Activated CD8-positive, alpha-beta memory T cell treated with anti-CD3 and anti-CD28 coated beads, Interleukin-2, amount 50 U/mL, for 1 hour (primary cell): ENCODE measurements around the gene SUN1.

Experiments
- DNase-seq: peaks from one replicate; pipeline ENCODE4 v3.0.0-alpha.2; 2020; ENCODE audit errors: extremely low read depth

SUN1 gene

GRCh38 chr7:805261-805660 is 27.0 kb upstream of the SUN1 start:
- no peak for DNase-seq

DNA sequence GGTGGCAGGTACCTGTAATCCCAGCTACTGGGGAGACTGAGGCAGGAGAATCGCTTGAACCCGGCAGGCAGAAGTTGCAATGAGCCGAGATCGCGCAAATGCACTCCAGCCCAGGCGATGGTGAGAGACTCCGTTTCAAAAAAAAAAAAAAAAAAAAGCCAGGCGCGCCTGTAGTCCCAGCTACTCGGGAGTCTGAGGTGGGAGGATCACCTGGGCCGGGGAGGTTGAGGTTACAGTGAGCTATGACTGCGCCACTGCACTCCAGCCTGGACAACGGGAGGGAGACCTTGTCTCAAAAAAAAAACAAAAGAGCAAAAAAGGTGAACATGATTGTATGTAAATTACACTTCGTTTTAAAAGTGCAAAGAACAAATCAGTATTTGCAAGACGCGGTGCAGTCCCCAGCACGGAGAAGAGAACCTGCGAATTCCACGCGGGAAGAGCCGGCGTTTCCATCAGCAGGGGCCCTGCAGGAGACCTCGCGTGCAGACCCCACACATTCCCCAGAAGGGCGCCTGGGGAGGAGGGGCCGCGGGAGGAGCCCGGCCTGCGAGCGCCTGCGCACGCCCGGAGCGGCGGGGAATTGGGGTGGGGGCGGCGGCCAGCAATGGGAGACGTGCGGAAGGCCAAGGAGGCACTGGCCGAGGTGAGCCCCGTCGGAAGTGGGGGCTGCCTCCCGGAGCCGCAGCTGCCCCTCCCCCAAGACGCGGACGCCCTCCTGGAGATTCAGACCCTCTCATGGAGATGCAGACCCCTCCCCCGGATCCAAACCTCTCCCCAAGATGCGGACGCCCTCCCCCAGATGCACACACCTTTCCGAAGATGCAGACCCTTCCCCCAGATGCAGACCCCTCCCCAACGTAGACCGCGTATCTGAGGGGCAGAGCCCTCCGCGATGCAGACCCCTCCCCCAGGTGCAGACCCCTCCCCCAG is 16.7 kb upstream of the SUN1 start:
- DNase-seq = no peak

- peak; percentile 85 for DNase-seq
Measured at GRCh38 chr7:816300-816750, 16.0 kb upstream of the SUN1 start.

- no peak for DNase-seq
Measured at GRCh38 chr7:816751-817671, 15.3 kb upstream of the SUN1 start.

DNA sequence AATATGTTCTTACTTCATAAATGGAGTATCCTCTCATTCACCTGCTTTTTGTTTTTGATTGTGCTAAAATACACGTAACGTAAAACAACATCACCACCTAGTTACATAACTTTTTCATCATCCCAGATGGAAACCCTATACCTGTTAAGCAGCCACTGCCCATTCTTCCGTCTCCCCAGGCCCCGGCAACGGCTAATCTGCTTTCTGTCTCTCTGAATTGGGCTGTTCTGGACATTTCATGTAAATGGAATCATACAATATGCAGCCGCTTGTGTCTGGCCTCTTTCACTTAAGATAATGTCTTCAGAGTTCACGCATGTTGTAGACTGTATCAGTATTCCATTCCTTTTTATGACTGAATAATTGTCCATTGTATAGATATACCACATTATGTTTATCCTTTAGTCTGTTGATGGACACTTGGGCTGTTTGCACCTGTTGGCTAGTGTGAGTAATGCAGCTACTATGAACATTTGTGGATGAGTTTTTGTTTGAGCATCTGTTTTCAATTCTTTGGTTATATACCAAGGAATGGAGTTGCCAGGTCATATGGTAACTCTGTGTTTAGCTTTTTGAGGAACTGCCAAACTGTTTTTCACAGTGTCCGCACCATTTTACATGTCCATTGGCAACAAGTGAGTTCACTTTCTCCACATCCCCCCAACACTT is 14.1 kb upstream of the SUN1 start:
- no peak for DNase-seq

DNA sequence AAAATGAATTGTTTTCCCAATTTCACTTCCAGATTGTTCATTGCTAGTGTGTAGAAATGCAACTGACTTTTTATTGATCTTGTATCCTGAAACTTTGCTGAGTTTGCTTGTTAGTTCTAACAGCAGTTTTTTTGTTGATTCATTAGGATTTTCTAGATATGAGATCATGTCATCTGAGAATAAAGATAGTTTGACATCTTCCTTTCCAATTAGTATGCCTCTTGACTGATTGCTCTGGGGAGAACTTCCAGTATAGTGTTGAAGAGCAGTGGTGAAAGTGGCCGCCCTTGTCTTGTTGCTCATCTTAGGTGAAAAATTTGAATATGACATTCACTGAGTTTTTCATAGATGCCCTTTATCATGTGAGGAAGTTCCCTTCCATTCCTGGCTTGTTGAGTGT is 11.9 kb upstream of the SUN1 start:
- DNase-seq = no peak

GRCh38 chr7:821688-822087 is 10.6 kb upstream of the SUN1 start:
- no peak for DNase-seq

DNA sequence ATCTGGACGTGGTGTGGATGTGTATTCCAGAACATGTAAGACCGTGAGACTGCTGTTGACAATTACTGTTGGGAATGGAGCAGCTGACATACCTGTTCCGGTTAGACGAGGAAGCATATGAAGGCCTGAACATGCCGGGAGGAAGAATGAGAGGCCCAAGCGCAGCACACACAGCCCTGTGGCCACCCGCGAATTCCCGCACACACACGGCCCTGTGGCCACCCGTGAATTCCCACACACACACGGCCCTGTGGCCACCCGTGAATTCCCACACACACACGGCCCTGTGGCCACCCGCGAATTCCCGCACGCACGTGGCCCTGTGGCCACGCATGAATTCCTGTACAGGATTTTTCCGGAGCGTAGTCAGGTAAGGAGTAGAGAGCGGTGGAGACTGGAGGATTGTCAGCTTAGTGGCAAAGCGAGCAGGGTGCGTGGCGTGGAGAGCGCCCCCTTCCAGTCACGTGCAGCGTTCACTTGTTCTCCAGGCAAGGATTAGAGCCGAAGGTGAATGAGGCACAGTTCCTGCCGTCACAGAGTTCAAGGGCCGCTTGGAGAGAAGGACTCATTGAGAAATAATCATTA is 9.5 kb upstream of the SUN1 start:
- no peak for DNase-seq

DNA sequence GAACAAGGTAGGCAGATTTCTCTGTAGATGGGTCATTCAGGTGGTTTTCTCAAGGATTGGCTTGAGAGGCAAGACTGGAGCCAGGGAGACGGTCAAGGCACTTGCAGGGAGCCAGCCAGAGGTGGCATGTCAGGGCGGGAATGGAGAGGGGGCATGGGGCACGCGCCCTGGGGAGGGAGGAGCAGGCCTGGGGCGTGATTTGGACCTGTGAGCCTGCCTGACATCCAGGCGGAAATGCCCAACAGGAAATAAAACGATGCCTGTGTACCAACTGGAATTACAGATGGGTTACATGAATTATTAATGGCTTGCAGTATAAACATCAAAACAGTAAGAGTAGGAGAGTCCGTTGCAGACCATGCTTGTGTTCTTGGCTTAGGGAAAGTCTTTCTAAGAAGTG is 8.6 kb upstream of the SUN1 start:
- DNase-seq = no peak

DNA sequence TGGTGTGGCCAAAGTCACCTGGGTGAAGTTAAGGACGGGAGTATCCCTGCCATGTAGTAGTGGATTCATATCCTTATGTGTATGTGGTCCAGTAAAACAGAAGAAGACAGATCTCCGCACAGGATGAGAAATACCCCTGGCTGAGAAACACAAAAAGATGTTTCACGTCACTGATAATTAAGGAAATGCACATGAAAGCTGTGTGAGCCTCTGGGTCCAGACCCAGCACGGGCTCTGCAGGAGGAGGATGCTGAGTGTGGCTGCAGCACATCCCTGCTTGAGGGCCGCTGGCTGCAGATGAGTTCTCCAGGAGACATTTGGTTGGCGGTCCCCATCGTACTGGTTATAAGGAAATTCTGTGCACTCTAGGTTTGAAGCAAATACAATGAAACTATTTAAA is 8.2 kb upstream of the SUN1 start:
- DNase-seq = no peak

DNA sequence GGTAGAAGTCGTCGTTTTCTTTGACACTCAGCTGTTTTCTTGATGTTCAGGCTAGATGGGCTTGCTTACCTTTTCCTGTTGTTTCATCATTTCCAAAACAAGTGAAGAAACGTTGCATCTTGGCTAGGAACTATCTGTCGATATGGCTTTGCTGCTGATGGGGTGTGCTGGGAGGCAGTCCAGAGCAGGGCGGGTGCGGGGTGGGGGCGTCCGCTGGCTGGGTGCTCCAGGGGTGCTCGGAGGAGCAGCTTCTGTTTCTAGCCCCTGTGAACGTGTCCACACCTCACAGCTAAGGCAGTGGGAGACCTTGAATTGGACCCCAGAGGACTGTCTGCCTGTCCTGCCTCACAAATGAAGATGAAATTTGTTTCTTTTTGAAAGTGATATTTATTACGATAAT is 7.6 kb upstream of the SUN1 start:
- DNase-seq = no peak

GRCh38 chr7:825386-825785 is 6.9 kb upstream of the SUN1 start:
- no peak for DNase-seq

- DNase-seq = no peak
Measured at GRCh38 chr7:826230-826917, 5.9 kb upstream of the SUN1 start.

DNA sequence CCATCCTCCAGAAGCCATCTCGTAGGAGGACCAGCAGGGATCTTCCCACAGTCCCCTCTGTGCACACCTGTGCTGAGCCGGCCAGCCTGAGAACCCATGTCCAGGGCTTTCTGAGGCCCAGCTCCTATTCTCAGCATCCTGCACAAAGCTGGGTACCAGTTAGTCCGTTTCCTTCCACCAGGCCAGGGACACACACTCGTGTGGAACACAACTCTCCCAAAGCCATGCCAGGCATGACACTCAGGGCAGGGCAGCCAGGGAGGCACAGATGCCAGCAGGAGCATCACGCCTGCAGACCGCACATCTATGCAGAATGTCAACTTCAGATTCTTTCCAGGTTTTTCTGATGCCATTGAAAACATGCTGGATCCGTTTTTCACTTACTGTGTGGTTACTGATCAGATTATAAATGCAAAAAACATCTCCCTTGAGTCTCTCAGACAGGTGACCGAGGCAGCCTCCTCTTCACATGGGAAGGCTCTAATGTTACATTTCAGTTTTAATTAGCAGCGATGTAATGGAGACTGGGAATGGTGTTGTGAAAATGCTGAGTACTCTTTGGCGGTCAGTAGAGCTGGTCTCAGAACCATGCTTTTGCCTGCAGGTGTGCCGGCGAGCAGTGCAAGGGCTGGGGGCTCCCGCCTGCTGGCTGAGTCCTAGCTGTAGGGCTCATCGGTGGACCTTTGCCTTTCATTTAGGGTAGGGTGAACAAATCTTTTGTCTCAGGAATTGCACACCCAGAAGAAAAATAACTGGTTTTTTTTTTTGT is 3.3 kb upstream of the SUN1 start:
- DNase-seq = no peak

GRCh38 chr7:830069-830468 is 2.2 kb upstream of the SUN1 start:
- no peak for DNase-seq

DNA sequence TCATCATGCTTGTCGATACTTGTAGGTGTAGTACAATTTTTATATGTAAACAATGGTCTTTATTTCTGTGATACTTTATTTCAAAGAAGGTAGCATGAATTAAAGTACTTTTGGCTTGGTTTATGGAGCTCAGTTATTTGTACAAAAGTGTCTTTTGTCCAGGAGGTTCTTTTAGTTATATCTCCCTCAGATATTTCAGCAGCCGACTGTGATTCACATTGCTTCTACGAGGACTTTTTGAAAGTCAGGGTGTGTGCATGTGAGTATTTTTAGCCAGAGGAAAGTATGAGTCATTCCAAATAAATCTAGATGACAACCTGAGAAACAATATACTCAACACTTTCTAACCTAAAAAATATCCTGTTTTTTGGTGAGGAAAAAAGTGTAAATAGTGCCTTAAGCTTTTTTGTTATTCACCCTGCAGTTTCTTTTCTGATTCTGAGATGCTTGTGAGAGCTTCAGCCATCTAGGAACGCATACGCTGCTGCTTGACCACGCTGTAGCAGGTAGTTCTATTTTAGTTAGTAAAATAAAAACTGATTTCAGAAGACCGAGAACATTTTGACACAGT is 595 bp upstream of the SUN1 start:
- no peak for DNase-seq

- no peak for DNase-seq
Measured at GRCh38 chr7:832968-833424, 720 bp downstream of the SUN1 start.

DNA sequence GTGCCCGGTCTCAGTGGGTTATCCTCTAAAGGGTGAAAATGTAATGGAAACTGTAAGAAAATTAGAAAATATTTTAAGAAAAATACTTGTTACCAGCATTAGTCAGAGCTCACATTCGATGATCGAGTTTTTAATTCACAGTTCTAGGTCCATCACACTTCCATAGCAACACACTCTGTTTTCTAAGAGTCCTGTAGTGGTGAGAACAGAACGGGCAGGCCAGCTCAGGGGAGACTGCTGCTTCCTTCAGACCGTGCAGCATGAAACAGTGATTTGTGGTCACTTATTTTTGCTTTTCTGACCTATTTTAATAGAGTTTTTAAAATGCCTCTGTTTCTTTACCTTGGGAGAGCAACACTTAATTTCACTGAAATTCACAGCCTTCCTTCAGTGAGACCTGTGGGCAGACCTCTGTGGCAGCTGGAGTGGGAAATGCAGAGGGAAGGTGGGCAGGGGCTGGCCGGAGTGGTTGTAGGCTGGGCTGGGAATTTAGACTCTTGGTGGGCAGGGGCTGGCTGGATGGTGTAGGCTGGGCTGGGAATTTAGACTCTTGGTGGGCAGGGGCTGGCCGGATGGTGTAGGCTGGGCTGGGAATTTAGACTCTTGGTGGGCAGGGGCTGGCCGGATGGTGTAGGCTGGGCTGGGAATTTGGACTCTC is 1.5 kb downstream of the SUN1 start:
- DNase-seq = no peak

GRCh38 chr7:834277-834676 is 2.0 kb downstream of the SUN1 start:
- no peak for DNase-seq
